Activated T-helper 2 cell treated with anti-CD3 and anti-CD28 coated beads, Interferon-gamma antibody, Interleukin-2, Interleukin-4, amounts not matched to agents 10 μg/mL and 5 μg/mL and 100 μg/mL, durations not matched to agents 14 hours and 24 hours and 36 hours (primary cell): ENCODE measurements around the gene TRAF3IP1. TPM values are rescaled to one million over a fixed set of nuclear protein-coding genes. Genes with fewer than 3 reads are reported as not detected.

ENCODE experiments used
- total RNA-seq: library from RNA; stranded (reverse); gene quantifications from 2 replicates; pipeline ENCODE4 v1.2.3, GENCODE V29; 2022

The TRAF3IP1 gene
- total RNA-seq, 1 donor from 2014 or later, result 14.4 TPM

Other genes starting within 250 kb of the TRAF3IP1 start
- 0.07 and 0.14 TPM in 2 replicates for gene ESPNL, start 220.2 kb upstream of the TRAF3IP1 start, total RNA-seq
- not detected in 2 replicates for gene KLHL30, start 181.8 kb upstream of the TRAF3IP1 start, total RNA-seq
- 0.46 and 1.1 TPM in 2 replicates for gene ERFE, start 161.5 kb upstream of the TRAF3IP1 start, total RNA-seq
- 67.1 and 71.3 TPM in 2 replicates for gene ILKAP, start 116.8 kb upstream of the TRAF3IP1 start, total RNA-seq
- 10.2 and 10.8 TPM in 2 replicates for gene HES6, start 80.5 kb upstream of the TRAF3IP1 start, total RNA-seq
- gene PER2, start 31.9 kb upstream of the TRAF3IP1 start, total RNA-seq, result 19.1 and 19.3 TPM in 2 replicates
- 36.3 and 37.4 TPM in 2 replicates for gene ASB1, start 106.4 kb downstream of the TRAF3IP1 start, total RNA-seq